Caco-2 (cell line): Measurements from ENCODE around the gene SAMD8. TPM values are rescaled to one million over a fixed set of nuclear protein-coding genes. Genes with fewer than 3 reads are reported as not detected.

Experiments used
- BruUV-seq: library from RNA; stranded (reverse); fragments of 400-500 nt; replicated peaks from 2 replicates; lab custom pipeline; 2021; lab: Mats Ljungman, UMichigan
- CTCF ChIA-PET: fragments of 300-600 bp; sonication (Branson Sonifier 250); formaldehyde crosslinking; loops from one replicate; lab custom pipeline; 2022; ENCODE audit warnings: antibody characterized with exemption; lab: Charles Lee
- POLR2A ChIA-PET: fragments of 300-600 bp; sonication (Branson Sonifier 250); formaldehyde crosslinking; loops from one replicate; lab custom pipeline; 2022; ENCODE audit warnings: antibody characterized with exemption; lab: Charles Lee
- DNase-seq, 2 experiments: peaks; one replicate each; pipeline versions ENCODE4 v3.0.0 to v3.0.0-alpha.2; 2020 to 2022
- H3K27me3 ChIP-seq: replicated peaks from 2 replicates; pipeline ENCODE4 v1.6.0; 2011; ENCODE audit warnings: low read length; ENCODE audit not compliant: control insufficient read depth, insufficient read depth
- H3K36me3 ChIP-seq: 2 replicates; pipeline ENCODE4 v1.5.1; 2011; ENCODE audit warnings: low read length; ENCODE audit not compliant: control insufficient read depth, insufficient read depth
- H3K4me1 ChIP-seq: fragments of 250-450 bp; sonication (Bioruptor Pico); 2 replicates; pipeline ENCODE4 v1.5.1; 2020; ENCODE audit warnings: mild to moderate bottlenecking
- H3K4me3 ChIP-seq: 2 replicates; pipeline ENCODE4 v1.5.1; 2011; ENCODE audit warnings: low read depth, mild to moderate bottlenecking, control low read depth, low read length
- H3K9me3 ChIP-seq: fragments of 250-450 bp; sonication (Bioruptor Pico); 2 replicates; pipeline ENCODE4 v1.5.1; 2020; ENCODE audit warnings: mild to moderate bottlenecking, moderate library complexity
- H3K27ac Mint-ChIP-seq: one replicate; pipeline ENCODE4 v1.8.0; 2022; ENCODE audit warnings: mixed read lengths; ENCODE audit not compliant: unreplicated experiment
- H3K27me3 Mint-ChIP-seq: one replicate; pipeline ENCODE4 v1.8.0; 2022; ENCODE audit warnings: mixed read lengths; ENCODE audit not compliant: insufficient read depth, unreplicated experiment
- H3K36me3 Mint-ChIP-seq: one replicate; pipeline ENCODE4 v1.8.0; 2022; ENCODE audit warnings: mild to moderate bottlenecking, mixed read lengths; ENCODE audit not compliant: insufficient read depth, unreplicated experiment
- H3K4me1 Mint-ChIP-seq: one replicate; pipeline ENCODE4 v1.8.0; 2022; ENCODE audit warnings: low read depth, mixed read lengths; ENCODE audit not compliant: unreplicated experiment
- H3K4me3 Mint-ChIP-seq: one replicate; pipeline ENCODE4 v1.8.0; 2022; ENCODE audit warnings: mild to moderate bottlenecking, moderate library complexity, mixed read lengths; ENCODE audit not compliant: unreplicated experiment
- H3K9me3 Mint-ChIP-seq: one replicate; pipeline ENCODE4 v1.8.0; 2022; ENCODE audit warnings: mixed read lengths; ENCODE audit not compliant: unreplicated experiment
- intact Hi-C: fragments of 100-400 bp; cut with micrococcal nuclease; formaldehyde crosslinking; loops from one replicate; pipeline ENCODE4 v1.10.0; 2022; ENCODE audit not compliant: unreplicated experiment
- total RNA-seq: library from RNA; stranded (reverse); gene quantifications from 2 replicates; pipeline ENCODE4 v1.2.3, GENCODE V29; 2022
- TF ChIP-seq, protein P1 (sequence below), 2 experiments: fragments of 200-600 bp in 1 of 2; IDR thresholded peaks; 1 replicate in 1 of 2; 2 replicates in 1 of 2; pipeline versions ENCODE4 v1.5.1 to v1.8.0; 2011 to 2022; ENCODE audit warnings: antibody characterized with exemption in 1 of 2, control low read depth in 1 of 2, inconsistent platforms in 1 of 2, low read depth in 1 of 2, low read length in 1 of 2, mild to moderate bottlenecking in 1 of 2, moderate library complexity in 1 of 2; ENCODE audit not compliant: insufficient read depth in 1 of 2, severe bottlenecking in 1 of 2, unreplicated experiment in 1 of 2

SAMD8 gene
- total RNA-seq, 1 experiment from 2014 or later: 25.2 TPM

DNA sequence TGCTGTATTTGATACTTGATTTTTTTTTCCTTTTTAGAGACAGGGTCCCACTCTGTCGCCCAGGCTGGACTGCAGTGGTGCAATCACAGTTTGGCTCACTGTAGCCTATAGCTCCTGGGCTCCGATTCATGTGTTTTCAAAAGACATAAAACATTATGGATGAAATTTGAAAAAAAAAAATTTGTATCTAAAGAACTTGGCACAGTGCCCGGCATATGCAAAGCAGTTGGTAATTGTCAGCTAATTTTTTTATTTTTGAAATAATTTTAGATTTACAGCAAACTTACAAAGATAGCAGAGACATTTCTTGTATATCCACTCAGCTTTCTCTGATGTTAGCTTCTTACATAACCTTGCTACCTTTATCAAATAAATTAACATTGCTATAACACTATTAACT is 20.3 kb upstream of the SAMD8 start:
- ChIA-PET POLR2A (no interaction called here), CTCF (no interaction called here)
- no peak overlapping the region for H3K27ac Mint-ChIP-seq

DNA sequence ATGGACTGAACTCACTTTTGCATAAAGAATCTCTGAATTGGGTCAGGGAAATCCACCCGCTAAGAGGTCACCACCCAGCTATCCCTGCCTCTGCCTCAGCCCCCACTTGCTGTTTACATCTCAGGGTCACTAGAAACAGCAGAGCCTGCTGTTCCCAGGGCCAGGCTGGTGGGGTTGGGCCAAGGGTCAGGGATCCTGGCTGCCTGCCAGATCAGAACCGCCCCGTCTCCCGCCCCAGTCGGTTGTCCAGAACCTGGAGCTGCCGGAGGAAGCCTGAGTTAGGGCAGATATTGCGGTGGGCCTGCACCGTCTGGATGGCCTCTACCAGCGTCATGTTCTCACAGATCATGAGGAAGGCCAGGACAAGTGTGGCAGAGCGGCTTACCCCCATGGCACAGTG is 17.0 kb upstream of the SAMD8 start:
- Histone ChIP-seq H3K27me3 (no peaks in the 10 kb centered on the region), H3K4me3 (no peak overlapping the region), H3K9me3 (no peaks in the 10 kb centered on the region), H3K36me3 (no peaks in the 10 kb centered on the region), H3K4me1 (no peaks in the 10 kb centered on the region)
- Mint-ChIP-seq H3K9me3 (no peaks in the 10 kb centered on the region), H3K4me3 (no peak overlapping the region), H3K36me3 (no peaks in the 10 kb centered on the region), H3K27ac (no peak overlapping the region), H3K27me3 (no peaks in the 10 kb centered on the region), H3K4me1 (no peaks in the 10 kb centered on the region)
- CTCF ChIA-PET: no interaction called here
- TF ChIP-seq, protein P1, sequence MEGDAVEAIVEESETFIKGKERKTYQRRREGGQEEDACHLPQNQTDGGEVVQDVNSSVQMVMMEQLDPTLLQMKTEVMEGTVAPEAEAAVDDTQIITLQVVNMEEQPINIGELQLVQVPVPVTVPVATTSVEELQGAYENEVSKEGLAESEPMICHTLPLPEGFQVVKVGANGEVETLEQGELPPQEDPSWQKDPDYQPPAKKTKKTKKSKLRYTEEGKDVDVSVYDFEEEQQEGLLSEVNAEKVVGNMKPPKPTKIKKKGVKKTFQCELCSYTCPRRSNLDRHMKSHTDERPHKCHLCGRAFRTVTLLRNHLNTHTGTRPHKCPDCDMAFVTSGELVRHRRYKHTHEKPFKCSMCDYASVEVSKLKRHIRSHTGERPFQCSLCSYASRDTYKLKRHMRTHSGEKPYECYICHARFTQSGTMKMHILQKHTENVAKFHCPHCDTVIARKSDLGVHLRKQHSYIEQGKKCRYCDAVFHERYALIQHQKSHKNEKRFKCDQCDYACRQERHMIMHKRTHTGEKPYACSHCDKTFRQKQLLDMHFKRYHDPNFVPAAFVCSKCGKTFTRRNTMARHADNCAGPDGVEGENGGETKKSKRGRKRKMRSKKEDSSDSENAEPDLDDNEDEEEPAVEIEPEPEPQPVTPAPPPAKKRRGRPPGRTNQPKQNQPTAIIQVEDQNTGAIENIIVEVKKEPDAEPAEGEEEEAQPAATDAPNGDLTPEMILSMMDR (IDR thresholded peaks at IDR 0.05; ENCODE audit: insufficient read depth in 1 of 2, low read depth in 1 of 2, low read length in 1 of 2, severe bottlenecking in 1 of 2, unreplicated experiment in 1 of 2): no peak
- no TSS peak for BruUV-seq
- POLR2A ChIA-PET: interaction anchor here (0.7 kb wide), 1 partner anchor 757 kb away, joined by 3 read pairs; no protein-coding TSS in a partner anchor
- DNase-seq: no peak
- intact Hi-C loops: loop anchor here (10.0 kb wide), 1 partner anchor 850 kb away; no protein-coding TSS in a partner anchor

More for the DNA sequence above, 20.3 kb upstream of the SAMD8 start:
- Histone ChIP-seq H3K9me3 (no peaks in the 10 kb centered on the region), H3K4me3 (no peak overlapping the region), H3K4me1 (no peaks in the 10 kb centered on the region), H3K27me3 (no peaks in the 10 kb centered on the region), H3K36me3 (no peaks in the 10 kb centered on the region)
- TF ChIP-seq, protein P1 (IDR thresholded peaks at IDR 0.05; ENCODE audit: insufficient read depth in 1 of 2, low read depth in 1 of 2, low read length in 1 of 2, severe bottlenecking in 1 of 2, unreplicated experiment in 1 of 2): no peak
- intact Hi-C loops: loop anchor here (10.0 kb wide), 1 partner anchor 846 kb away; no protein-coding TSS in a partner anchor
- Mint-ChIP-seq H3K4me3 (no peak overlapping the region), H3K36me3 (no peaks in the 10 kb centered on the region), H3K9me3 (no peaks in the 10 kb centered on the region), H3K4me1 (no peaks in the 10 kb centered on the region), H3K27me3 (no peaks in the 10 kb centered on the region)
- DNase-seq: no peak
- BruUV-seq: no TSS peak

DNA sequence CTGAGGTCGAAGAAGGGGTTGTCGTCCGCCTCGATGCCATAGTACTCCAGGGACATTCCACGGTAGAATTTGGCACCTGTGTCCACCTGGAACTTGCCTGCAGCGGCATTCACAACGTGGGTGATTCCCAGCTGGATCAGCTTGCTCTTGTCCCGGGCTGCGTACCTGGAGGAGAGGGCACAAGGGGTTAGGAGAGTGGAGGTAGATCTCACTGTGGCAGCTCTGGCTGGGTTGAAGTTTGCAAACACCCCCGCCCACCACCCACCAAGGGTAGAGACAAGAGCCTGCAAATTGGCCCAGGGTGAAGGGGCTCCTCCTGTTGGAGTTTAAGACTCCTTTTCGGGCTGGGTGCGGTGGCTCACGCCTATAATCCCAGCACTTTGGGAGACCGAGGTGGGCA is 15.8 kb upstream of the SAMD8 start:
- ChIA-PET POLR2A (no interaction called here), CTCF (no interaction called here)
- BruUV-seq: no TSS peak
- DNase-seq: no peak
- Histone ChIP-seq H3K27me3 (no peaks in the 10 kb centered on the region), H3K9me3 (no peaks in the 10 kb centered on the region), H3K4me3 (no peak overlapping the region), H3K36me3 (no peaks in the 10 kb centered on the region), H3K4me1 (0 out of 2 replicates have a peak, but pooled peaks cover 5% of the 10 kb centered on the region)
- no peaks in the 10 kb centered on the region for H3K9me3 Mint-ChIP-seq
- no peak overlapping the region for H3K27ac Mint-ChIP-seq
- intact Hi-C loops: loop anchor here (10.0 kb wide), 1 partner anchor 851 kb away; no protein-coding TSS in a partner anchor
- H3K4me1 Mint-ChIP-seq: peaks cover 5% of the 10 kb centered on the region
- TF ChIP-seq, protein P1 (IDR thresholded peaks at IDR 0.05; ENCODE audit: insufficient read depth in 1 of 2, low read depth in 1 of 2, low read length in 1 of 2, severe bottlenecking in 1 of 2, unreplicated experiment in 1 of 2): no peak
- no peaks in the 10 kb centered on the region for H3K27me3 Mint-ChIP-seq
- H3K4me3 Mint-ChIP-seq: no peak overlapping the region
- no peaks in the 10 kb centered on the region for H3K36me3 Mint-ChIP-seq
